Measurements from ENCODE around the gene PDE4B.

DNA sequence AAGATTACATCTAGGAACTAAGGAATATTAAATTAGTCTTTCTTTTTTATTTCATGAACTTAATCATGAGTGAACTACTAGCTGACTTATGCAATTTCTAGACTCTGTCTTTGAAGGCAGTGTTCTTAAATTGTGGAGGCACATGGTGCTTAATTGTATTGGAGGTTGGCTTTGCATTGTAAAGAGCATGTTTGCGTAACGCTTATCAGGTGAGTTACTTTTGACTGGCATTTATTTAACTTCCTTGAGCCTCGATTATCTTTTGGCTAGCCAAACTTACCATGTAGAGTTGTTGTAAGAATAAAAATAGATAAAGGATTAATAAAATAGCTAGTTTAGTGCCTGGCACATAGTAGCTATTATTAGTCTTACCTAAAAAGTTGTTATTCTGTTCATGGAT is 262.4 kb downstream of the PDE4B start:
- TF ChIP-seq, protein P1, sequence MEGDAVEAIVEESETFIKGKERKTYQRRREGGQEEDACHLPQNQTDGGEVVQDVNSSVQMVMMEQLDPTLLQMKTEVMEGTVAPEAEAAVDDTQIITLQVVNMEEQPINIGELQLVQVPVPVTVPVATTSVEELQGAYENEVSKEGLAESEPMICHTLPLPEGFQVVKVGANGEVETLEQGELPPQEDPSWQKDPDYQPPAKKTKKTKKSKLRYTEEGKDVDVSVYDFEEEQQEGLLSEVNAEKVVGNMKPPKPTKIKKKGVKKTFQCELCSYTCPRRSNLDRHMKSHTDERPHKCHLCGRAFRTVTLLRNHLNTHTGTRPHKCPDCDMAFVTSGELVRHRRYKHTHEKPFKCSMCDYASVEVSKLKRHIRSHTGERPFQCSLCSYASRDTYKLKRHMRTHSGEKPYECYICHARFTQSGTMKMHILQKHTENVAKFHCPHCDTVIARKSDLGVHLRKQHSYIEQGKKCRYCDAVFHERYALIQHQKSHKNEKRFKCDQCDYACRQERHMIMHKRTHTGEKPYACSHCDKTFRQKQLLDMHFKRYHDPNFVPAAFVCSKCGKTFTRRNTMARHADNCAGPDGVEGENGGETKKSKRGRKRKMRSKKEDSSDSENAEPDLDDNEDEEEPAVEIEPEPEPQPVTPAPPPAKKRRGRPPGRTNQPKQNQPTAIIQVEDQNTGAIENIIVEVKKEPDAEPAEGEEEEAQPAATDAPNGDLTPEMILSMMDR (IDR thresholded peaks at IDR 0.05), result no peak
- TF ChIP-seq POLR2A (IDR thresholded peaks at IDR 0.05), result no peak

All from heart left ventricle (tissue), 13 donors.